Measurements from ENCODE around the gene CDK8.

The CDK8 gene

DNA sequence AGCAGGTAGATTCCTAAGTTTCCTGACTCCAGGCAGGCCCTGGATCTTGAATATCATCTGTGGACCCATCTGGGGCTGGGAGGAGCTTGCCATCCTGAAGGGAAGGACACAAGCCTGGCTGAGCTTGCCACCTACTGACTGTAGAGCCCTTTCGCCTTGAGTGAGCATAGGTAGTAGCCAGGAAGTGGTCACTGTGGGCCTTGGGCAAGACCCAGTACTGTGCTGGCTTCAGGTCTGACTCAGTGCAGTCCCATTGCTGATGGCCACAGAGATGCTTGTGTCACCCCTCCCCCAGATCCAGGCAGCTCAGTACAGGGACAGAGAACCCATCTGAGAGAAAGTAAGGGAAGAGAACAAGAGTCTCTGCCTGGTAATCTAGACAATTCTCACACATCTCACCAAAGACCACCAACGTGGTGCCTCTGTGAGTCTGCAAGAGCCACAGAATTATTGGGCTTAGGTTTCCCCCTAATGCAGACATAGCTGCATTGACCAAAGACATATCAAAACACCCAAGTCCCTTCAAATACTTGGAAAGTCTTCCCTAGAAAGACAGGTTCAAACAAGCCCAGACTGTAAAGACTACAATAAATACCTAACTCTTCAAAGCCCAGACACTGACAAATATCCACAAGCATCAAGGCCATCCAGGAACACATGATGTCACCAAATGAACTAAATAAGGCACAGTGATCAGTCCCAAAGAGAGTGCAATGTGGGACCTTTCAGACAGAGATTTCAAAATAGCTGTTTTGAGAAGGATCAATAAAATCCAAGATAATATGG lies 195.3 kb downstream of the CDK8 start:
- no peak for DNase-seq
